GM12878 (cell line): ENCODE measurements around the gene FLACC1. TPM values are rescaled to one million over a fixed set of nuclear protein-coding genes. Genes with fewer than 3 reads are reported as not detected.

Experiments
- CBFB ChIP-seq: IDR thresholded peaks from 2 replicates; pipeline ENCODE4 v1.6.1; 2016; ENCODE audit warnings: antibody characterized with exemption, low read depth
- CREB1 ChIP-seq: IDR thresholded peaks from 2 replicates; pipeline ENCODE4 v1.6.1; 2012; ENCODE audit warnings: low read depth, mild to moderate bottlenecking, inconsistent platforms
- ELK1 ChIP-seq: IDR thresholded peaks from 2 replicates; pipeline ENCODE4 v1.6.1; 2012; ENCODE audit warnings: low read depth, low read length, improper control_type of control experiment
- ETV6 ChIP-seq, 2 experiments: fragments of 450-650 bp in 1 of 2; IDR thresholded peaks in 1 of 2; conservative IDR thresholded peaks in 1 of 2; 2 replicates each; pipeline ENCODE4 v1.6.1; 2014; ENCODE audit warnings: antibody characterized with exemption in 1 of 2, borderline replicate concordance in 1 of 2, low read depth in 1 of 2, mild to moderate bottlenecking in 1 of 2, moderate library complexity in 1 of 2
- GABPA ChIP-seq: IDR thresholded peaks from 2 replicates; pipeline ENCODE4 v1.6.1; 2014; ENCODE audit warnings: antibody characterized with exemption, low read depth, mild to moderate bottlenecking, inconsistent platforms
- GATAD2B ChIP-seq: fragments of 450-650 bp; conservative IDR thresholded peaks from 2 replicates; pipeline ENCODE4 v1.6.1; 2017; ENCODE audit warnings: low read depth, mild to moderate bottlenecking, moderate library complexity
- IRF5 ChIP-seq: fragments of 450-650 bp; IDR thresholded peaks from 2 replicates; pipeline ENCODE4 v1.6.1; 2017; ENCODE audit warnings: borderline replicate concordance
- JUNB ChIP-seq: IDR thresholded peaks from 2 replicates; pipeline ENCODE4 v1.6.1; 2016; ENCODE audit warnings: antibody characterized with exemption, mild to moderate bottlenecking
- KAT2A ChIP-seq: conservative IDR thresholded peaks from 2 replicates; pipeline ENCODE4 v1.6.1; 2011; ENCODE audit warnings: low read depth, low read length; ENCODE audit not compliant: control insufficient read depth
- KDM1A ChIP-seq: fragments of 200-600 bp; sonication (generic); IDR thresholded peaks from 2 replicates; pipeline ENCODE4 v1.6.1; 2016; ENCODE audit warnings: borderline replicate concordance
- NR2C2 ChIP-seq: IDR thresholded peaks from 2 replicates; pipeline ENCODE4 v1.6.1; 2011; ENCODE audit warnings: borderline replicate concordance, low read depth; ENCODE audit not compliant: control insufficient read depth, insufficient read length
- NR2F1 ChIP-seq: fragments of 450-650 bp; conservative IDR thresholded peaks from 2 replicates; pipeline ENCODE4 v1.6.1; 2017; ENCODE audit warnings: mild to moderate bottlenecking
- NRF1 ChIP-seq: conservative IDR thresholded peaks from 2 replicates; pipeline ENCODE4 v1.6.1; 2011; ENCODE audit warnings: mild to moderate bottlenecking, low read depth, low read length, improper control_type of control experiment
- PML ChIP-seq: IDR thresholded peaks from 2 replicates; pipeline ENCODE4 v1.6.1; 2012; ENCODE audit warnings: low read length, inconsistent platforms
- RAD51 ChIP-seq: fragments of 450-650 bp; IDR thresholded peaks from 2 replicates; pipeline ENCODE4 v1.6.1; 2016; ENCODE audit warnings: moderate library complexity, mild to moderate bottlenecking, inconsistent platforms
- RFX5 ChIP-seq: IDR thresholded peaks from 2 replicates; pipeline ENCODE4 v1.6.1; 2011; ENCODE audit warnings: low read depth, low read length, improper control_type of control experiment
- SMC3 ChIP-seq: IDR thresholded peaks from 2 replicates; pipeline ENCODE4 v1.6.1; 2011; ENCODE audit warnings: low read length, improper control_type of control experiment, borderline replicate concordance
- SP1 ChIP-seq: IDR thresholded peaks from one replicate; pipeline ENCODE4 v1.6.1; 2011; ENCODE audit warnings: low read depth, low read length
- SRF ChIP-seq, 2 experiments: IDR thresholded peaks; 2 replicates each; pipeline ENCODE4 v1.6.1; 2011; ENCODE audit warnings: low read depth in 2 of 2, low read length in 2 of 2, mild to moderate bottlenecking in 1 of 2, moderate library complexity in 1 of 2
- SUPT20H ChIP-seq: IDR thresholded peaks from 2 replicates; pipeline ENCODE4 v1.6.1; 2011; ENCODE audit warnings: low read depth, mild to moderate bottlenecking, low read length, moderate library complexity, borderline replicate concordance; ENCODE audit not compliant: control insufficient read depth
- TBL1XR1 ChIP-seq: IDR thresholded peaks from 2 replicates; pipeline ENCODE4 v1.6.1; 2012; ENCODE audit warnings: low read depth, low read length, improper control_type of control experiment
- YBX1 ChIP-seq: fragments of 450-650 bp; IDR thresholded peaks from 2 replicates; pipeline ENCODE4 v1.6.1; 2016; ENCODE audit warnings: antibody characterized with exemption
- ZBED1 ChIP-seq: IDR thresholded peaks from 2 replicates; pipeline ENCODE4 v1.6.1; 2016; ENCODE audit warnings: borderline replicate concordance
- ZNF217 ChIP-seq: fragments of 450-650 bp; IDR thresholded peaks from 2 replicates; pipeline ENCODE4 v1.6.1; 2017; ENCODE audit warnings: antibody characterized with exemption, mild to moderate bottlenecking
- polyA plus RNA-seq, 11 experiments: library from polyadenylated mRNA; depleted of rRNA in 4 of 11; unstranded in 6 of 11; stranded (reverse) in 5 of 11; fragments of >200 nt; fragmentation: Nextera tagmentation in 4 of 11; fragmentation: Illumina TruSeq in 1 of 11; extraction: Ambion mirVana in 4 of 11; extraction: Trizol in 1 of 11; gene quantifications; 1 replicate in 1 of 11; 2 replicates in 10 of 11; pipeline versions ENCODE4 v1.2.1 to v1.2.3, GENCODE V29; 2011 to 2016; ENCODE audit warnings: inconsistent platforms in 2 of 11, missing spikeins in 2 of 11, low read depth in 1 of 11
- total RNA-seq, 4 experiments: library from RNA; depleted of rRNA in 3 of 4; stranded (reverse); fragments of >200 nt in 3 of 4; fragmentation: Illumina TruSeq in 1 of 4; extraction: Trizol in 1 of 4; gene quantifications; 2 replicates each; pipeline versions ENCODE4 v1.2.1 to v1.2.3, GENCODE V29; 2013 to 2021
- TF ChIP-seq, protein P1 (sequence below): fragments of 450-650 bp; IDR thresholded peaks from 2 replicates; pipeline ENCODE4 v1.6.1; 2017; ENCODE audit warnings: mild to moderate bottlenecking, moderate library complexity

FLACC1 gene
- total and polyA plus RNA-seq, 10 of the 15 experiments (the other 5 are each of a cell fraction or from before 2014, with no cell fraction given): 0.08 to 0.54 (median 0.30) TPM; not detected in 2

DNA sequence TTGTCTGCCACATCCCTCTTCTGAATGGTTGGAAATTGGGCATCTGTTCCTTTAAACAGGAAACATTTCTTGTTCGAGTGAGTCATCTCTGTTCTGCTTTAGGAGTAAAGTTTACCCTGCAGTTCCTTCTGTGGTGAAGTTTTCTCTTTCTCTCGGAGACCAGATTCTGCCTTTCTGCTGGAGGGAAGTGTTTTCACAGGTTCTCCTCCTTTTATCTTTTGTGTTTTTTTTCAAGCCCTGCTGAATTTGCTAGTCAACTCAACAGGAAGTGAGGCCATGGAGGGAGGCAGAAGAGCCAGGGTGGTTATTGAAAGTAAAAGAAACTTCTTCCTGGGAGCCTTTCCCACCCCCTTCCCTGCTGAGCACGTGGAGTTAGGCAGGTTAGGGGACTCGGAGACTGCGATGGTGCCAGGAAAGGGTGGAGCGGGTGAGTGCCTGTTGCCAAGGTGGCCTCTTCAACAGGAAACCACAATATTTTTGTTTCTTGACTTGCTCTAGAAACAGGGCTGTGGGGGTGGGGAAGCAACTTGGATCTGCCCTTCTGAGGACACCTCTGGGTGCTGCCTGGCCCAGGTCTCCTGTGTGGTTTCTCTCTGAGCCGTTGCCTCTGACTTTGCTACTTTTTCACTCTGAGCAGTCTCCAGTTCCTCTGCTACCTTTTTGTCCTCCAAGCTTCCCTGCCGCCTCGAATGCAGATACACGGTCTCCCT is 99.0 kb downstream of the FLACC1 start (continued):
- TF ChIP-seq SP1 (peak; percentile 87), ZNF217 (peak; percentile 63; the same call in 1 of the 2 replicates), KAT2A (no peak), YBX1 (no peak), PML (peak; percentile 93), JUNB (peak; percentile 76), ETV6 (conservative IDR thresholded peaks at IDR 0.05 in 1 of 2, IDR thresholded peaks at IDR 0.05 in 1 of 2; ENCODE audit: borderline replicate concordance in 1 of 2, low read depth in 1 of 2) (peak in 1 of 2 experiments; percentile 61; a peak in 2 of 4 replicates), NR2C2 (no peak), KDM1A (no peak), NR2F1 (peak; percentile 78; the same call in 1 of the 2 replicates), SMC3 (peak; percentile 18; the same call in 1 of the 2 replicates), ELK1 (0 out of 2 replicates have a peak, but pooled peaks have one; percentile 29), CBFB (peak; percentile 85; the same call in 1 of the 2 replicates), RAD51 (peak; percentile 61; the same call in 1 of the 2 replicates), RFX5 (no peak), SUPT20H (no peak), GABPA (peak; percentile 62; the same call in 1 of the 2 replicates), ZBED1 (peak; percentile 74; the same call in 1 of the 2 replicates), GATAD2B (peak; percentile 90), NRF1 (no peak), TBL1XR1 (peak; percentile 93), IRF5 (no peak), SRF (IDR thresholded peaks at IDR 0.05; ENCODE audit: low read depth in 2 of 2, low read length in 2 of 2) (0 out of 4 replicates have a peak, but pooled peaks of 1 of the 2 experiments have one; percentile 8), CREB1 (peak; percentile 51)
- TF ChIP-seq, protein P1, sequence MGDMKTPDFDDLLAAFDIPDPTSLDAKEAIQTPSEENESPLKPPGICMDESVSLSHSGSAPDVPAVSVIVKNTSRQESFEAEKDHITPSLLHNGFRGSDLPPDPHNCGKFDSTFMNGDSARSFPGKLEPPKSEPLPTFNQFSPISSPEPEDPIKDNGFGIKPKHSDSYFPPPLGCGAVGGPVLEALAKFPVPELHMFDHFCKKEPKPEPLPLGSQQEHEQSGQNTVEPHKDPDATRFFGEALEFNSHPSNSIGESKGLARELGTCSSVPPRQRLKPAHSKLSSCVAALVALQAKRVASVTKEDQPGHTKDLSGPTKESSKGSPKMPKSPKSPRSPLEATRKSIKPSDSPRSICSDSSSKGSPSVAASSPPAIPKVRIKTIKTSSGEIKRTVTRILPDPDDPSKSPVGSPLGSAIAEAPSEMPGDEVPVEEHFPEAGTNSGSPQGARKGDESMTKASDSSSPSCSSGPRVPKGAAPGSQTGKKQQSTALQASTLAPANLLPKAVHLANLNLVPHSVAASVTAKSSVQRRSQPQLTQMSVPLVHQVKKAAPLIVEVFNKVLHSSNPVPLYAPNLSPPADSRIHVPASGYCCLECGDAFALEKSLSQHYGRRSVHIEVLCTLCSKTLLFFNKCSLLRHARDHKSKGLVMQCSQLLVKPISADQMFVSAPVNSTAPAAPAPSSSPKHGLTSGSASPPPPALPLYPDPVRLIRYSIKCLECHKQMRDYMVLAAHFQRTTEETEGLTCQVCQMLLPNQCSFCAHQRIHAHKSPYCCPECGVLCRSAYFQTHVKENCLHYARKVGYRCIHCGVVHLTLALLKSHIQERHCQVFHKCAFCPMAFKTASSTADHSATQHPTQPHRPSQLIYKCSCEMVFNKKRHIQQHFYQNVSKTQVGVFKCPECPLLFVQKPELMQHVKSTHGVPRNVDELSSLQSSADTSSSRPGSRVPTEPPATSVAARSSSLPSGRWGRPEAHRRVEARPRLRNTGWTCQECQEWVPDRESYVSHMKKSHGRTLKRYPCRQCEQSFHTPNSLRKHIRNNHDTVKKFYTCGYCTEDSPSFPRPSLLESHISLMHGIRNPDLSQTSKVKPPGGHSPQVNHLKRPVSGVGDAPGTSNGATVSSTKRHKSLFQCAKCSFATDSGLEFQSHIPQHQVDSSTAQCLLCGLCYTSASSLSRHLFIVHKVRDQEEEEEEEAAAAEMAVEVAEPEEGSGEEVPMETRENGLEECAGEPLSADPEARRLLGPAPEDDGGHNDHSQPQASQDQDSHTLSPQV: peak; percentile 11; the same call in 1 of the 2 replicates
